WTC11 (cell line): Measurements from ENCODE around the gene KCNIP4. TPM values are rescaled to one million over a fixed set of nuclear protein-coding genes. Genes with fewer than 3 reads are reported as not detected.

ENCODE experiments used
- ATAC-seq: fragments of 200-7000 bp; cut with Tn5 transposase; 2 replicates; pipeline ENCODE4 v1.10.0; 2021; ENCODE audit warnings: mild to moderate bottlenecking, moderate library complexity
- CTCF ChIA-PET: fragments of 300-600 bp; sonication (Branson Sonifier 250); formaldehyde crosslinking; loops from one replicate; lab custom pipeline; 2021; ENCODE audit warnings: antibody characterized with exemption; lab: Charles Lee
- POLR2A ChIA-PET: fragments of 350-600 bp; sonication (Branson Sonifier 250); formaldehyde crosslinking; loops from one replicate; lab custom pipeline; 2021; ENCODE audit warnings: antibody characterized with exemption; lab: Charles Lee
- DNase-seq: peaks from one replicate; pipeline ENCODE4 v3.0.0; 2021; ENCODE audit warnings: low spot score
- H3K27ac Mint-ChIP-seq: 2 replicates; pipeline ENCODE4 v1.8.0; 2021; ENCODE audit warnings: mixed read lengths
- H3K27me3 Mint-ChIP-seq: 2 replicates; pipeline ENCODE4 v1.8.0; 2021; ENCODE audit warnings: low read depth, mild to moderate bottlenecking, moderate library complexity, mixed read lengths
- H3K36me3 Mint-ChIP-seq: 2 replicates; pipeline ENCODE4 v1.8.0; 2021; ENCODE audit warnings: mixed read lengths
- H3K4me1 Mint-ChIP-seq: 2 replicates; pipeline ENCODE4 v1.8.0; 2022; ENCODE audit warnings: mixed read lengths
- H3K4me3 Mint-ChIP-seq: 2 replicates; pipeline ENCODE4 v1.8.0; 2021; ENCODE audit warnings: mild to moderate bottlenecking, moderate library complexity, mixed read lengths
- H3K9me3 Mint-ChIP-seq: 2 replicates; pipeline ENCODE4 v1.8.0; 2021; ENCODE audit warnings: mixed read lengths
- AR ChIP-seq: fragments of 250-450 bp; sonication (Bioruptor Pico); IDR thresholded peaks from 2 replicates; pipeline ENCODE4 v1.9.0; 2021; ENCODE audit warnings: mild to moderate bottlenecking
- ATF1 ChIP-seq: sonication (generic); formaldehyde crosslinking; IDR thresholded peaks from 2 replicates; pipeline ENCODE4 v1.8.1; 2023; ENCODE audit warnings: mild to moderate bottlenecking, moderate library complexity, missing genetic modification reagents
- ATF2 ChIP-seq: sonication (generic); formaldehyde crosslinking; IDR thresholded peaks from 2 replicates; pipeline ENCODE4 v1.8.1; 2022; ENCODE audit warnings: low read depth, missing genetic modification reagents, borderline replicate concordance
- ATF3 ChIP-seq: sonication (generic); formaldehyde crosslinking; conservative IDR thresholded peaks from 2 replicates; pipeline ENCODE4 v1.8.1; 2022; ENCODE audit warnings: mild to moderate bottlenecking, missing genetic modification reagents
- CREM ChIP-seq: sonication (generic); formaldehyde crosslinking; IDR thresholded peaks from 2 replicates; pipeline ENCODE4 v1.8.1; 2022; ENCODE audit warnings: mild to moderate bottlenecking, missing genetic modification reagents, moderate library complexity
- E2F4 ChIP-seq: sonication (generic); formaldehyde crosslinking; IDR thresholded peaks from 2 replicates; pipeline ENCODE4 v1.8.1; 2022; ENCODE audit warnings: low read depth, mild to moderate bottlenecking, moderate library complexity, missing genetic modification reagents, borderline replicate concordance
- GTF2I ChIP-seq: fragments of 250-450 bp; sonication (Bioruptor Pico); conservative IDR thresholded peaks from 2 replicates; pipeline ENCODE4 v1.4.0; 2021; ENCODE audit warnings: mild to moderate bottlenecking
- IRF2 ChIP-seq: sonication (generic); formaldehyde crosslinking; IDR thresholded peaks from 2 replicates; pipeline ENCODE4 v1.8.0; 2022; ENCODE audit warnings: low read depth, missing genetic modification reagents, borderline replicate concordance
- JUN ChIP-seq: sonication (generic); formaldehyde crosslinking; IDR thresholded peaks from 2 replicates; pipeline ENCODE4 v1.8.0; 2023; ENCODE audit warnings: mild to moderate bottlenecking, missing genetic modification reagents
- NFATC4 ChIP-seq: fragments of 250-450 bp; sonication (Bioruptor Pico); IDR thresholded peaks from 2 replicates; pipeline ENCODE4 v1.9.0; 2021; ENCODE audit warnings: mild to moderate bottlenecking
- NR1H2 ChIP-seq: sonication (generic); formaldehyde crosslinking; IDR thresholded peaks from 2 replicates; pipeline ENCODE4 v1.9.0; 2021; ENCODE audit warnings: mild to moderate bottlenecking, moderate library complexity, missing genetic modification reagents
- PRDM15 ChIP-seq: sonication (generic); formaldehyde crosslinking; IDR thresholded peaks from 2 replicates; pipeline ENCODE4 v1.8.0; 2022; ENCODE audit warnings: missing genetic modification reagents
- STAT6 ChIP-seq: sonication (generic); formaldehyde crosslinking; conservative IDR thresholded peaks from 2 replicates; pipeline ENCODE4 v1.8.1; 2023; ENCODE audit warnings: mild to moderate bottlenecking, low read depth, missing genetic modification reagents, moderate library complexity
- ZBTB21 ChIP-seq: sonication (generic); formaldehyde crosslinking; IDR thresholded peaks from 2 replicates; pipeline ENCODE4 v1.8.1; 2023; ENCODE audit warnings: mild to moderate bottlenecking, missing genetic modification reagents, borderline replicate concordance
- ZNF396 ChIP-seq: fragments of 250-450 bp; sonication (Bioruptor Pico); IDR thresholded peaks from 2 replicates; pipeline ENCODE4 v1.8.0; 2021; ENCODE audit warnings: mild to moderate bottlenecking, moderate library complexity, borderline replicate concordance
- ZNF425 ChIP-seq: fragments of 250-450 bp; sonication (Bioruptor Pico); conservative IDR thresholded peaks from 2 replicates; pipeline ENCODE4 v1.9.0; 2021; ENCODE audit warnings: mild to moderate bottlenecking
- ZNF671 ChIP-seq: fragments of 250-450 bp; sonication (Bioruptor Pico); IDR thresholded peaks from 2 replicates; pipeline ENCODE4 v1.8.0; 2021; ENCODE audit warnings: mild to moderate bottlenecking
- total RNA-seq: library from RNA; stranded (reverse); gene quantifications from 3 replicates; pipeline ENCODE4 v1.2.3, GENCODE V29; 2021

The KCNIP4 gene
- total RNA-seq, 1 experiment from 2014 or later, result not detected

- Mint-ChIP-seq H3K36me3 (peaks cover 4% of the 10 kb centered on the region; the same call in 1 of the 2 replicates), H3K9me3 (peaks cover 11% of the 10 kb centered on the region), H3K4me1 (no peaks in the 10 kb centered on the region), H3K4me3 (no peak overlapping the region), H3K27ac (no peak overlapping the region), H3K27me3 (no peaks in the 10 kb centered on the region)
- CTCF ChIA-PET, result no interaction called here
- ATAC-seq (no peak), DNase-seq (no peak)
- TF ChIP-seq ATF2 (CRISPR knock-in tag) (no peak), ATF3 (CRISPR knock-in tag) (no peak), ZNF425 (CRISPR knock-in tag) (no peak), AR (CRISPR knock-in tag) (no peak), NR1H2 (CRISPR knock-in tag) (no peak), GTF2I (no peak), PRDM15 (CRISPR knock-in tag) (no peak), ATF1 (CRISPR knock-in tag) (no peak), ZNF671 (CRISPR knock-in tag) (no peak), ZNF396 (CRISPR knock-in tag) (no peak), ZBTB21 (CRISPR knock-in tag) (no peak), NFATC4 (CRISPR knock-in tag) (no peak), JUN (CRISPR knock-in tag) (no peak)
- POLR2A ChIA-PET, result no interaction called here
Observed at GRCh38 chr4:21685911-21686310, 262.7 kb downstream of the KCNIP4 start.

GRCh38 chr4:21680326-21680898 lies 268.2 kb downstream of the KCNIP4 start:
- Mint-ChIP-seq H3K4me3 (no peak overlapping the region), H3K9me3 (no peaks in the 10 kb centered on the region), H3K4me1 (no peaks in the 10 kb centered on the region), H3K27ac (no peak overlapping the region), H3K36me3 (no peaks in the 10 kb centered on the region), H3K27me3 (no peaks in the 10 kb centered on the region)
- no peak for DNase-seq
- ChIA-PET CTCF (no interaction called here), POLR2A (no interaction called here)
- no peak for ATAC-seq
- TF ChIP-seq CREM (CRISPR knock-in tag) (no peak), IRF2 (CRISPR knock-in tag) (no peak), STAT6 (CRISPR knock-in tag) (no peak), E2F4 (CRISPR knock-in tag) (no peak)
